ENCODE measurements around the gene TSSK3. TPM values are rescaled to one million over a fixed set of nuclear protein-coding genes. Genes with fewer than 3 reads are reported as not detected.

The TSSK3 gene
- total and polyA plus RNA-seq, 2 of the 8 experiments (the other 6 are each of a cell fraction or from before 2014, with no cell fraction given), result 1.2 TPM

- no peak for TF ChIP-seq CHD7 (IDR thresholded peaks at IDR 0.05; ENCODE audit: insufficient replicate concordance, low read length)
- no peak for TF ChIP-seq GTF2F1 (IDR thresholded peaks at IDR 0.05; ENCODE audit: borderline replicate concordance, low read depth, low read length)
- no peak for TF ChIP-seq CEBPB (IDR thresholded peaks at IDR 0.05; ENCODE audit: low read depth, low read length)
- TF ChIP-seq CHD2 (IDR thresholded peaks at IDR 0.05; ENCODE audit: low read length), result no peak
- no peak for TF ChIP-seq RXRA (IDR thresholded peaks at IDR 0.05; ENCODE audit: insufficient read depth, low read depth, low read length)
- no peak for TF ChIP-seq POU5F1 (IDR thresholded peaks at IDR 0.05; ENCODE audit: low read depth, low read length)
- TF ChIP-seq EGR1 (IDR thresholded peaks at IDR 0.05; ENCODE audit: borderline replicate concordance, low read depth, low read length), result no peak
- TF ChIP-seq CHD1 (IDR thresholded peaks at IDR 0.05; ENCODE audit: low read depth, low read length), result no peak
- no peak for TF ChIP-seq POLR2A (IDR thresholded peaks at IDR 0.05; ENCODE audit: control extremely low read depth in 1 of 2, low read depth in 2 of 2, low read length in 2 of 2)
- no peak for TF ChIP-seq CBX8 (IDR thresholded peaks at IDR 0.05; ENCODE audit: borderline replicate concordance, low read depth, low read length)
- no peak for TF ChIP-seq EP300 (IDR thresholded peaks at IDR 0.05; ENCODE audit: borderline replicate concordance in 1 of 2, low read depth in 2 of 2, low read length in 2 of 2)
- no peak for TF ChIP-seq SIN3A (conservative IDR thresholded peaks at IDR 0.05 in 1 of 2, IDR thresholded peaks at IDR 0.05 in 1 of 2; ENCODE audit: low read depth in 1 of 2, low read length in 2 of 2)
Observed at GRCh38 chr1:32406629-32407111, 44.3 kb downstream of the TSSK3 start (continued).

Data from H1 (cell line).